ENCODE results near the gene SLC5A11. TPM values are rescaled to one million over a fixed set of nuclear protein-coding genes. Genes with fewer than 3 reads are reported as not detected.

The SLC5A11 gene
- total RNA-seq, 1 experiment from 2014 or later = 0.47 TPM

DNA sequence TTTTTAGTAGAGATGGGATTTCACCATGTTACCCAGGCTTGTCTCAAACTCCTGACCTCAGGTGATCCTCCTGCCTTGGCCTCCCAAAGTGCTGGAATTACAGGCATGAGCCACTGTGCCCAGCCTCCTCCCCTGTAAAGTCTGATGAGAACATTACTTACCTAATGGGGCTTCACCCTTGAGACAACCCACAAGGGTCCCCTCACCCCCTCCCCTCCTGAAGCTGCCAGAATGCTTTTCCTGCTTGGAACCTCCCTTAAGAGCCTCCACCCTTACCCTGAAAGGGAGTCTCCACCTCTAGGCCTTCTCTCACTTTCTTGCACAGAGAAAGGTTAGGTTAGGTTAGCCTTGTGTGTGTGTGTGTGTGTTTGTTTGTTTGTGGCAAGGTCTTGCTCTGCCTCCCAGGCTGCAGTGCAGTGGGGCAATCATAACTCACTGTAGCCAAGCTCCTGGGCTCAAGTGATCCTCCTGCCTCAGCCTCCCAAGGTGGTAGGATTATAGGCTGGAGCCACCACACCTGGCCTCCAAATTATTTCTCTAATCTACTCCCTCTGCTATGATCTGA lies 8.9 kb downstream of the SLC5A11 start:
- Histone ChIP-seq H3K9me2 (ENCODE audit: insufficient read depth) (no peaks in the 10 kb centered on the region), H3K27me3 (ENCODE audit: insufficient read depth, low read length) (no peaks in the 10 kb centered on the region), H3K27ac (ENCODE audit: low read depth, low read length) (no peak overlapping the region), H3K4me3 (replicated peaks in 1 of 2; ENCODE audit: low read depth in 1 of 2, low read length in 2 of 2) (no peak overlapping the region), H3K79me2 (ENCODE audit: insufficient read depth, low read length) (no peaks in the 10 kb centered on the region), H3K9me3 (ENCODE audit: control insufficient read depth in 1 of 2, insufficient read depth in 1 of 2, low read depth in 1 of 2, low read length in 2 of 2) (no peaks in the 10 kb centered on the region), H2AFZ (ENCODE audit: low read depth, low read length, poor library complexity, severe bottlenecking) (no peak overlapping the region), H4K20me1 (ENCODE audit: insufficient read depth) (no peaks in the 10 kb centered on the region; the same call in 1 of the 2 replicates), H3K4me2 (ENCODE audit: low read length) (no peak overlapping the region), H3K9ac (ENCODE audit: low read length) (no peak overlapping the region), H3K36me3 (ENCODE audit: control insufficient read depth in 1 of 2, insufficient read depth in 2 of 2, low read length in 2 of 2) (no peaks in the 10 kb centered on the region), H3K4me1 (ENCODE audit: control insufficient read depth in 1 of 2, insufficient read depth in 2 of 2, low read length in 2 of 2) (peaks cover 2 to 38% of the 10 kb centered on the region in 2 experiments; a peak in 2 of 4 replicates)
- no TSS peak for BruUV-seq (replicated peaks)
- TF ChIP-seq ELF1 (IDR thresholded peaks at IDR 0.05; ENCODE audit: borderline replicate concordance, low read depth) (no peak), SP1 (IDR thresholded peaks at IDR 0.05; ENCODE audit: low read depth) (no peak), POLR2AphosphoS5 (IDR thresholded peaks at IDR 0.05; ENCODE audit: low read depth, low read length) (no peak), ZNF274 (IDR thresholded peaks at IDR 0.05; ENCODE audit: low read depth, low read length) (no peak), CEBPB (IDR thresholded peaks at IDR 0.05; ENCODE audit: low read depth) (no peak), CBX3 (IDR thresholded peaks at IDR 0.05; ENCODE audit: low read depth) (no peak), EZH2 (IDR thresholded peaks at IDR 0.05) (no peak), SRF (IDR thresholded peaks at IDR 0.05; ENCODE audit: low read depth) (no peak), TCF7L2 (IDR thresholded peaks at IDR 0.05; ENCODE audit: borderline replicate concordance, extremely low read depth, insufficient read depth, insufficient read length) (no peak), EZH2phosphoT487 (IDR thresholded peaks at IDR 0.05; ENCODE audit: borderline replicate concordance) (no peak), FOSL1 (IDR thresholded peaks at IDR 0.05; ENCODE audit: low read depth) (no peak), SIN3A (IDR thresholded peaks at IDR 0.05; ENCODE audit: low read depth) (no peak), POLR2A (IDR thresholded peaks at IDR 0.05; ENCODE audit: borderline replicate concordance, extremely low read depth, insufficient read depth, insufficient read length) (no peak), JUND (IDR thresholded peaks at IDR 0.05) (no peak), EGR1 (IDR thresholded peaks at IDR 0.05; ENCODE audit: low read depth) (no peak)
- TF ChIP-seq, protein P1, sequence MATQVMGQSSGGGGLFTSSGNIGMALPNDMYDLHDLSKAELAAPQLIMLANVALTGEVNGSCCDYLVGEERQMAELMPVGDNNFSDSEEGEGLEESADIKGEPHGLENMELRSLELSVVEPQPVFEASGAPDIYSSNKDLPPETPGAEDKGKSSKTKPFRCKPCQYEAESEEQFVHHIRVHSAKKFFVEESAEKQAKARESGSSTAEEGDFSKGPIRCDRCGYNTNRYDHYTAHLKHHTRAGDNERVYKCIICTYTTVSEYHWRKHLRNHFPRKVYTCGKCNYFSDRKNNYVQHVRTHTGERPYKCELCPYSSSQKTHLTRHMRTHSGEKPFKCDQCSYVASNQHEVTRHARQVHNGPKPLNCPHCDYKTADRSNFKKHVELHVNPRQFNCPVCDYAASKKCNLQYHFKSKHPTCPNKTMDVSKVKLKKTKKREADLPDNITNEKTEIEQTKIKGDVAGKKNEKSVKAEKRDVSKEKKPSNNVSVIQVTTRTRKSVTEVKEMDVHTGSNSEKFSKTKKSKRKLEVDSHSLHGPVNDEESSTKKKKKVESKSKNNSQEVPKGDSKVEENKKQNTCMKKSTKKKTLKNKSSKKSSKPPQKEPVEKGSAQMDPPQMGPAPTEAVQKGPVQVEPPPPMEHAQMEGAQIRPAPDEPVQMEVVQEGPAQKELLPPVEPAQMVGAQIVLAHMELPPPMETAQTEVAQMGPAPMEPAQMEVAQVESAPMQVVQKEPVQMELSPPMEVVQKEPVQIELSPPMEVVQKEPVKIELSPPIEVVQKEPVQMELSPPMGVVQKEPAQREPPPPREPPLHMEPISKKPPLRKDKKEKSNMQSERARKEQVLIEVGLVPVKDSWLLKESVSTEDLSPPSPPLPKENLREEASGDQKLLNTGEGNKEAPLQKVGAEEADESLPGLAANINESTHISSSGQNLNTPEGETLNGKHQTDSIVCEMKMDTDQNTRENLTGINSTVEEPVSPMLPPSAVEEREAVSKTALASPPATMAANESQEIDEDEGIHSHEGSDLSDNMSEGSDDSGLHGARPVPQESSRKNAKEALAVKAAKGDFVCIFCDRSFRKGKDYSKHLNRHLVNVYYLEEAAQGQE (IDR thresholded peaks at IDR 0.05; ENCODE audit: low read depth) = no peak
- TF ChIP-seq, protein P2, sequence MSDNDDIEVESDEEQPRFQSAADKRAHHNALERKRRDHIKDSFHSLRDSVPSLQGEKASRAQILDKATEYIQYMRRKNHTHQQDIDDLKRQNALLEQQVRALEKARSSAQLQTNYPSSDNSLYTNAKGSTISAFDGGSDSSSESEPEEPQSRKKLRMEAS (IDR thresholded peaks at IDR 0.05) = no peak
- TF ChIP-seq, protein P3, sequence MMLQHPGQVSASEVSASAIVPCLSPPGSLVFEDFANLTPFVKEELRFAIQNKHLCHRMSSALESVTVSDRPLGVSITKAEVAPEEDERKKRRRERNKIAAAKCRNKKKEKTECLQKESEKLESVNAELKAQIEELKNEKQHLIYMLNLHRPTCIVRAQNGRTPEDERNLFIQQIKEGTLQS (IDR thresholded peaks at IDR 0.05) = no peak
- TF ChIP-seq, protein P4, sequence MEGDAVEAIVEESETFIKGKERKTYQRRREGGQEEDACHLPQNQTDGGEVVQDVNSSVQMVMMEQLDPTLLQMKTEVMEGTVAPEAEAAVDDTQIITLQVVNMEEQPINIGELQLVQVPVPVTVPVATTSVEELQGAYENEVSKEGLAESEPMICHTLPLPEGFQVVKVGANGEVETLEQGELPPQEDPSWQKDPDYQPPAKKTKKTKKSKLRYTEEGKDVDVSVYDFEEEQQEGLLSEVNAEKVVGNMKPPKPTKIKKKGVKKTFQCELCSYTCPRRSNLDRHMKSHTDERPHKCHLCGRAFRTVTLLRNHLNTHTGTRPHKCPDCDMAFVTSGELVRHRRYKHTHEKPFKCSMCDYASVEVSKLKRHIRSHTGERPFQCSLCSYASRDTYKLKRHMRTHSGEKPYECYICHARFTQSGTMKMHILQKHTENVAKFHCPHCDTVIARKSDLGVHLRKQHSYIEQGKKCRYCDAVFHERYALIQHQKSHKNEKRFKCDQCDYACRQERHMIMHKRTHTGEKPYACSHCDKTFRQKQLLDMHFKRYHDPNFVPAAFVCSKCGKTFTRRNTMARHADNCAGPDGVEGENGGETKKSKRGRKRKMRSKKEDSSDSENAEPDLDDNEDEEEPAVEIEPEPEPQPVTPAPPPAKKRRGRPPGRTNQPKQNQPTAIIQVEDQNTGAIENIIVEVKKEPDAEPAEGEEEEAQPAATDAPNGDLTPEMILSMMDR (IDR thresholded peaks at IDR 0.05 in 2 of 3, conservative IDR thresholded peaks at IDR 0.05 in 1 of 3; ENCODE audit: borderline replicate concordance in 1 of 3, insufficient read depth in 1 of 3, low read depth in 2 of 3, low read length in 2 of 3) = no peak
- DNase-seq (ENCODE audit: low read depth, low spot score) (no peak), ATAC-seq (no peak)
- ChIA-PET POLR2A (no interaction called here), RAD21 (ENCODE audit: low non-redundant PET in 1 of 2, low total read pairs in 2 of 2, uncharacterized antibody in 2 of 2, unreplicated experiment in 2 of 2) (no interaction called here), CTCF (interaction anchor here (0.6 kb wide), 1 partner anchor 242 kb away, joined by 3 read pairs; no protein-coding TSS in a partner anchor)
- intact Hi-C loops (cut with micrococcal nuclease) = no loop called here

All from HCT116 (cell line).